A549 treated with CORT108297 at 1 μM for 4 hours (cell line): ENCODE measurements around the gene LSS. TPM values are rescaled to one million over a fixed set of nuclear protein-coding genes. Genes with fewer than 3 reads are reported as not detected.

Source experiments
- total RNA-seq: library from RNA; stranded (reverse); fragments of 200-300 nt; extraction: Qiagen RNA extraction; gene quantifications from 5 replicates; pipeline ENCODE4 v1.2.3, GENCODE V29; 2022

Gene LSS
- 10.2 to 14.2 TPM (median 13.0 TPM) in 5 replicates for total RNA-seq

GRCh38 chr21:46228345-46229051 lies at the start of gene LSS:
Gene LSS, minus strand, starts transcription at chr21:46228774. Its CDS starts 29 bp downstream, at chr21:46228745.

GRCh38 chr21:46183910-46184624 lies 44.5 kb downstream of the LSS start, which contains the start of gene SPATC1L:
Gene SPATC1L, minus strand, starts transcription at chr21:46184459. Its CDS starts 1,643 bp downstream, at chr21:46182816.

GRCh38 chr21:46155514-46156377 lies 72.8 kb downstream of the LSS start, which contains the start of gene FTCD:
Gene FTCD, minus strand, starts transcription at chr21:46155579. Its CDS starts 56 bp downstream, at chr21:46155523.

Other genes with a start within 250 kb of the LSS start
- 15.9 to 22.6 TPM (median 19.6 TPM) in 5 replicates for gene COL6A1, start 247.0 kb downstream of the LSS start, total RNA-seq
- 13.8 to 17.6 TPM (median 14.9 TPM) in 5 replicates for gene COL6A2, start 130.7 kb downstream of the LSS start, total RNA-seq
- gene FTCD, start 73.2 kb downstream of the LSS start, total RNA-seq: 0.12 TPM in 1 of 5 replicates, not detected in the others
- gene SPATC1L, start 44.3 kb downstream of the LSS start, total RNA-seq: 0.06 to 0.10 TPM (median 0.07 TPM) in 3 of 5 replicates, not detected in the others
- 30.5 to 45.3 TPM (median 44.1 TPM) in 5 replicates for gene MCM3AP, start 56.8 kb upstream of the LSS start, total RNA-seq
- gene YBEY, start 57.6 kb upstream of the LSS start, total RNA-seq: 26.6 to 31.8 TPM (median 27.8 TPM) in 5 replicates
- gene C21orf58, start 95.1 kb upstream of the LSS start, total RNA-seq: 3.4 to 7.1 TPM (median 5.2 TPM) in 5 replicates
- 14.0 to 17.1 TPM (median 14.6 TPM) in 5 replicates for gene PCNT, start 95.4 kb upstream of the LSS start, total RNA-seq
- 9.2 to 13.6 TPM (median 12.1 TPM) in 5 replicates for gene DIP2A, start 230.1 kb upstream of the LSS start, total RNA-seq